Testis (tissue), 2 donors: ENCODE measurements around the gene PDAP1.

Experiments
- POLR2A ChIP-seq: fragments of 450-650 bp; IDR thresholded peaks from one replicate; pipeline ENCODE4 v1.6.1; 2017; ENCODE audit warnings: antibody characterized with exemption, mild to moderate bottlenecking, moderate library complexity
- TF ChIP-seq, protein P1 (sequence below), 3 experiments: fragments of 450-650 bp in 2 of 3; fragments of 200-600 bp in 1 of 3; sonication (generic) in 1 of 3; IDR thresholded peaks; one replicate each; pipeline ENCODE4 v1.5.1; 2016 to 2019; ENCODE audit warnings: antibody characterized with exemption in 3 of 3, mild to moderate bottlenecking in 2 of 3, moderate library complexity in 1 of 3

DNA sequence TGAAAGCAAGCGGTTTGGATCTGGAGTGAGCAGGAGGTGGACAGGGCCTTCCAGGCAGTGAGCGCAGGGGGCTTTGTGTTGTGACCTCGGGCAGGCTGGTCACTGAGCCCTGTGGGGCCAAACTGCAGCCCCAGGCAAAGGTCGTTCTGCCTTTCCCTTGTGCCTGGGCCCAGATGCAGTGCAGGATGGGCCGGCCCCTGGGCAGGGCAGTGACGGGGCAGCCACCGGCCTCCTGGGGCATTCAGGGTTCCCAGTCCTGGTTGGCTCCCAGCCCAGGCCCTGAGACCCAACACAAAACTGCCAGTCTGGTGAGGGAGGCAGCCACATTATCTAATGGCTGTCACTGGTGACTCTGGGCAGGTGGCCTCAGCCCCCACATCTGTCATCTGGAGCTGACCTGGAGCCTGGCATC, 26.7 kb downstream of the PDAP1 start:
- TF ChIP-seq, protein P1, sequence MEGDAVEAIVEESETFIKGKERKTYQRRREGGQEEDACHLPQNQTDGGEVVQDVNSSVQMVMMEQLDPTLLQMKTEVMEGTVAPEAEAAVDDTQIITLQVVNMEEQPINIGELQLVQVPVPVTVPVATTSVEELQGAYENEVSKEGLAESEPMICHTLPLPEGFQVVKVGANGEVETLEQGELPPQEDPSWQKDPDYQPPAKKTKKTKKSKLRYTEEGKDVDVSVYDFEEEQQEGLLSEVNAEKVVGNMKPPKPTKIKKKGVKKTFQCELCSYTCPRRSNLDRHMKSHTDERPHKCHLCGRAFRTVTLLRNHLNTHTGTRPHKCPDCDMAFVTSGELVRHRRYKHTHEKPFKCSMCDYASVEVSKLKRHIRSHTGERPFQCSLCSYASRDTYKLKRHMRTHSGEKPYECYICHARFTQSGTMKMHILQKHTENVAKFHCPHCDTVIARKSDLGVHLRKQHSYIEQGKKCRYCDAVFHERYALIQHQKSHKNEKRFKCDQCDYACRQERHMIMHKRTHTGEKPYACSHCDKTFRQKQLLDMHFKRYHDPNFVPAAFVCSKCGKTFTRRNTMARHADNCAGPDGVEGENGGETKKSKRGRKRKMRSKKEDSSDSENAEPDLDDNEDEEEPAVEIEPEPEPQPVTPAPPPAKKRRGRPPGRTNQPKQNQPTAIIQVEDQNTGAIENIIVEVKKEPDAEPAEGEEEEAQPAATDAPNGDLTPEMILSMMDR (IDR thresholded peaks at IDR 0.05), result no peak
- no peak for TF ChIP-seq POLR2A
